ENCODE data around the gene POP4.

DNA sequence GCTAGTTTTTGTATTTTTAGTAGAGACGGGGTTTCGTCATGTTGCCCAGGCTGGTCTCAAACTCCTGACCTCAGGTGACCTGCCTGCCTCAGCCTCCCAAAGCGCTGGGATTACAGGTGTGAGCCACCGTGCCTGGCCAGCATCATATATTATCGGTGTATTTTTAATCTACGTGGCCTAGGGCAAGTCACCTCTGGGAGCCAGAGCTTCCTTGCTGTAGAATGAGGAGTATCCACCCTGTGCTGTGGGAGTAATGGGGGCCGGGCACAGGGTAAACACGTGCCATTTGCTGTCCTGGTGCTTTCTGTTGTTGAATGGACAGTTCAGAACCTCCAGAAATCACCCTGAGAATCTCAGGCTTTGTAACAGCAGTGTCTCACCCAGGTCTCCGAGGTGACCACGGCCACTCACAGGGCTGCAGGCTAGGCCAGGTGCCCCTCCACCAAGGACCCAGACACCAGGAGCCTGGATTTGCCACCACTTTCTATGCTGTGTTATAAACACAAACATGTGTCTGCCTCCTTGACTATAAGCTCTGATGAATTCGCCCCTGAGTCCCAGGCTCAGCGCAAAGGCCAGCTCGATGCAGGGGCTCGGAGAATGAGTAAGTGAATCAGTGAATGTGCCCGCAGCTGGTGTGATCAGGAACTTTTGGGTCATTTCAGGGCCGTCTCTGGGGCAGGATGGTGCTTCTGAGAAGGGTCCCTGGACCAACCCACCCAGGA, 22.7 kb downstream of the POP4 start:
- no peak for TF ChIP-seq CTCF (IDR thresholded peaks at IDR 0.05)
- no peak for TF ChIP-seq POLR2A (IDR thresholded peaks at IDR 0.05)
- TF ChIP-seq POLR2AphosphoS5 (IDR thresholded peaks at IDR 0.05): no peak
